ENCODE results near the gene PALLD. TPM values are rescaled to one million over a fixed set of nuclear protein-coding genes. Genes with fewer than 3 reads are reported as not detected.
A peak's percentile ranks its signal among the peaks of the same experiment; 100 is the strongest.

Gene PALLD
- total and polyA plus RNA-seq, 12 donors = 30.3 to 203 (median 90.5) TPM

DNA sequence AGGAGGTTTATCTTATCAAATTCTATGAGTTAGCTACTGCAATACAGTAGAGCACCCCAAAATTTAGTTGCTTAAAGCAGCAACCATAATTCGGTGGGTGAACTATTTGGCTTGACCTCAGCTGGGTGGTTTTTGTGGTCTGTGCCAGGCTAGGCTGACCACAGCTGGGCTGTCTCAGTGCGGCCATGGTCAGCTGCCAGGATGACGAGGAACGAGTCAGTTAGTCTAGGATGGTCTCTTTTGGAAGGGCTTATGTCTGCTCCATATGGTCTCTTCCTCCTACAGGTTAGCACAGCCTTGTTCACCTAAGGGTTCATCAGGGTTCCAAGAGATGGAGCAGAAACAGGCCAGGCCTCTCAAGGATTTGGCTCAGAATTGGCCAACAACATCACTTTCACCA, 210.4 kb downstream of the PALLD start:
- Histone ChIP-seq H3K27ac (no peak overlapping the region), H3K9me3 (replicated peaks in 1 of 3) (no peaks in the 10 kb centered on the region), H3K4me3 (no peak overlapping the region), H3K4me1 (replicated peaks in 1 of 2) (no peaks in the 10 kb centered on the region), H3K27me3 (no peaks in the 10 kb centered on the region), H3K36me3 (replicated peaks in 1 of 2) (no peaks in the 10 kb centered on the region)
- DNase-seq = no peak
- intact Hi-C loops (cut with DNase I) = no loop called here
- 79 to 89% (median 84%) methylated on average over 4 of the region's 4 CpGs for WGBS, 4 donors
- TF ChIP-seq, protein P1, sequence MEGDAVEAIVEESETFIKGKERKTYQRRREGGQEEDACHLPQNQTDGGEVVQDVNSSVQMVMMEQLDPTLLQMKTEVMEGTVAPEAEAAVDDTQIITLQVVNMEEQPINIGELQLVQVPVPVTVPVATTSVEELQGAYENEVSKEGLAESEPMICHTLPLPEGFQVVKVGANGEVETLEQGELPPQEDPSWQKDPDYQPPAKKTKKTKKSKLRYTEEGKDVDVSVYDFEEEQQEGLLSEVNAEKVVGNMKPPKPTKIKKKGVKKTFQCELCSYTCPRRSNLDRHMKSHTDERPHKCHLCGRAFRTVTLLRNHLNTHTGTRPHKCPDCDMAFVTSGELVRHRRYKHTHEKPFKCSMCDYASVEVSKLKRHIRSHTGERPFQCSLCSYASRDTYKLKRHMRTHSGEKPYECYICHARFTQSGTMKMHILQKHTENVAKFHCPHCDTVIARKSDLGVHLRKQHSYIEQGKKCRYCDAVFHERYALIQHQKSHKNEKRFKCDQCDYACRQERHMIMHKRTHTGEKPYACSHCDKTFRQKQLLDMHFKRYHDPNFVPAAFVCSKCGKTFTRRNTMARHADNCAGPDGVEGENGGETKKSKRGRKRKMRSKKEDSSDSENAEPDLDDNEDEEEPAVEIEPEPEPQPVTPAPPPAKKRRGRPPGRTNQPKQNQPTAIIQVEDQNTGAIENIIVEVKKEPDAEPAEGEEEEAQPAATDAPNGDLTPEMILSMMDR (IDR thresholded peaks at IDR 0.05) = no peak
- no peak for TF ChIP-seq POLR2A (IDR thresholded peaks at IDR 0.05)

DNA sequence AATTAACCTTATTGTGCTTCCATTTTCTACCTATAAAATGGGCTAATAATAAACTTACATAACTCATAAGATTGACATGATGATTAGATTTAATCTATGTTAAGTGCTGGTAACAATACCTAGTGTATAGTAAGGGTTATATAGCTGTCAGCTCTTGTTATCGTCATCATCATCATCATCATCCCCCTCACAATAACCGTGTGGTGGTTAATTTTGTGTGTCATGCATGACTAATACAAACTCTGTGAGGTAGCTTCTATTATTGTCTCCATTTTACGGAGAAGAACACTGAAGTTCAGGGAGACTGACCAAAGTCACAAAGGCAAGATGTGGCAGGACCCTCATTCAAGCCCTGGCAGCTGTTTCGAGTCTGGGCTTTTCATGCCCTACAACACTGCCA, 211.3 kb downstream of the PALLD start:
- H3K4me3 ChIP-seq = no peak overlapping the region
- H3K27ac ChIP-seq = no peak overlapping the region
- DNase-seq = no peak
- 76 to 82% (median 79%) methylated on average over 4 of the region's 4 CpGs for WGBS, 4 donors
- no peaks in the 10 kb centered on the region for H3K9me3 ChIP-seq (replicated peaks in 1 of 3)
- no peaks in the 10 kb centered on the region for H3K36me3 ChIP-seq (replicated peaks in 1 of 2)
- TF ChIP-seq, protein P1 (IDR thresholded peaks at IDR 0.05) = no peak
- no peak for TF ChIP-seq POLR2A (IDR thresholded peaks at IDR 0.05)
- H3K27me3 ChIP-seq = no peaks in the 10 kb centered on the region
- intact Hi-C loops (cut with DNase I) = no loop called here
- no peaks in the 10 kb centered on the region for H3K4me1 ChIP-seq (replicated peaks in 1 of 2)

DNA sequence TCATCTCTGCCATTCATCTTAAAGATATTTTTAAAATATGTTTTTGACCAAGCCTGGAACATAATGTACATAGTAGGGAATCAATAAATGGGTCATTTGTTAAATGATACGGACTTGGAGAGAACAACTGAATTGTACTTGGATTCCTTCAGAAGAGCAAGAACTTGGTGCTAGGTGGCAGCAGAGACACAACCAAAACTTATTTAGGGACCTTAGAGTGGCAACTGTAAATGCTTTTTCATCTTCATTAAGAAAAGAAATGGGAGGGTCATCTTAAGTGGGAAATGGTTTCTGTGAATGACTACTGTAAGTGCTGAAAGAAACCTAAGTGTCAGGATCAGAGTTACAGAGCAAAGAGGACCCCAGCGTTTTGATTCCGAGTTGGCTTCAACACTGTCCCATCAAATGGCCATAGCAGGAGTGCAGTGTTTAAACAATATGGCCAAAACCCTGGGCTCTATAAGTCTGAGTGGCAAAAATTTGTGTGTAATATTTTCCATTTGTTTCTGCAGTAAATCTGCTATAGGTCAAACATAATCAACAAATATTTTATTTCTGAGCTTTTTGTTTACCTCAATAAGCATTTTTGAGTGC, 213.6 kb downstream of the PALLD start:
- H3K27me3 ChIP-seq = no peaks in the 10 kb centered on the region
- H3K36me3 ChIP-seq (replicated peaks in 1 of 2) = no peaks in the 10 kb centered on the region
- H3K4me1 ChIP-seq (replicated peaks in 1 of 2) = no peaks in the 10 kb centered on the region
- H3K4me3 ChIP-seq = no peak overlapping the region
- WGBS, 4 donors = 50 to 56% (median 56%) methylated on average over 3 of the region's 3 CpGs
- TF ChIP-seq, protein P1 (IDR thresholded peaks at IDR 0.05) = peak in 5 of 6 experiments; percentile 39 to 71 (median 62)
- no peak for TF ChIP-seq POLR2A (IDR thresholded peaks at IDR 0.05)
- intact Hi-C loops (cut with DNase I) = loop anchor here in 1 of 2 donors (10.0 kb wide), 1 partner anchor 204 kb away; no protein-coding TSS in a partner anchor
- no peak overlapping the region for H3K27ac ChIP-seq
- H3K9me3 ChIP-seq (replicated peaks in 1 of 3) = no peaks in the 10 kb centered on the region
- DNase-seq = peak; percentile 22 to 74 (median 29)

DNA sequence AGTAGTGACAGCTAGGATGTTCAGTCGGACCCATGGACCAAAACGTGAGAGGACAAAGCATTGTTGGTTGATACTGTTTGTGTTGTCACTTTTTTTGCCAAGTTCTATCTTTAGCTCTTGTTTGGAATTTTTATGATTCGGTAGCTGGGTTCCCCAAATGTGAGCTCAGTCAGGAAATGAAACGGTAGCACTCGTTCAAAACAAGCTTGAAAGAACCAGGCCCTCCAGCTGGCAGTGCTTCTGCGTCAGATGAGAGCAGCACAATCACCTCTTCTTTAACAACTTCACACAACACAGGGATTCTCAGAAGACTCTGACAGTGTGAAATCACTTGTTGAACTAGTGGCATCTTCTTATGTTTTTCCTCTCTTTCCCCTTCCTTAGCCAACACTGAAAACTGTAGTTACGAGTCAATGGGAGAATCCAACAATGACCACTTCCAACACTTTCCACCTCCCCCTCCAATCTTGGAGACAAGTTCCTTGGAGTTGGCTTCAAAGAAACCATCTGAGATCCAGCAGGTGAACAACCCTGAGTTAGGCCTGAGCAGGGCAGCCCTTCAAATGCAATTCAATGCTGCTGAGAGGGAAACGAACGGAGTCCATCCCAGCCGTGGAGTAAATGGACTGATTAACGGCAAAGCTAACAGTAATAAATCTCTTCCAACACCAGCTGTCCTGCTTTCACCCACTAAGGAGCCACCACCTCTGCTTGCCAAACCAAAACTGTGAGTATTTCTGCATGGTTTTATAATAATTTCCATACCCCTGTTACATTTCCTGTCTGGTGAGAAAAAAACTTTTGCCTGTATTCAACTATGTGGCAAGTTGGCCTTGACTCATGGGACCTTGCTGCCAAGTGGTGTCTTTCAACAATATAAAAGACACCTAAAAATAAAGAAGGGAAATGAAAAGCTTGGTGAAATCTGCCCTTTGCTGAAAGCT, 214.6 kb downstream of the PALLD start:
- H3K4me3 ChIP-seq = no peak overlapping the region
- no peak for TF ChIP-seq POLR2A (IDR thresholded peaks at IDR 0.05)
- TF ChIP-seq, protein P1 (IDR thresholded peaks at IDR 0.05) = no peak
- H3K27me3 ChIP-seq = no peaks in the 10 kb centered on the region
- WGBS, 4 donors = 60 to 61% (median 61%) methylated on average over 11 of the region's 11 CpGs
- H3K4me1 ChIP-seq (replicated peaks in 1 of 2) = no peaks in the 10 kb centered on the region
- DNase-seq = peak in 1 of 7 donors; percentile 26
- no peaks in the 10 kb centered on the region for H3K36me3 ChIP-seq (replicated peaks in 1 of 2)
- H3K27ac ChIP-seq = peak overlapping the region in 3 of 5 donors; percentile 3 to 69 (median 26)
- intact Hi-C loops (cut with DNase I) = loop anchor here in 1 of 2 donors (10.0 kb wide), 1 partner anchor 203 kb away; no protein-coding TSS in a partner anchor
- no peaks in the 10 kb centered on the region for H3K9me3 ChIP-seq (replicated peaks in 1 of 3)
